Coronary artery (tissue), 2 donors: ENCODE measurements around the gene TBC1D1.
A peak's percentile ranks its signal among the peaks of the same experiment; 100 is the strongest.

Experiments used
- DNase-seq: peaks from one replicate; pipeline ENCODE4 v3.0.0-alpha.2; 2017; ENCODE audit warnings: low spot score
- H3K27ac ChIP-seq, 2 donors: fragments of 200-600 bp; sonication (generic); one replicate each; pipeline ENCODE4 v1.5.1; 2016 to 2019
- H3K4me3 ChIP-seq: fragments of 200-600 bp; sonication (generic); 2 replicates; pipeline ENCODE4 v1.5.1; 2016; ENCODE audit warnings: mild to moderate bottlenecking, moderate library complexity
- TF ChIP-seq, protein P1 (sequence below): fragments of 200-600 bp; sonication (generic); IDR thresholded peaks from one replicate; pipeline ENCODE4 v1.5.1; 2019; ENCODE audit warnings: antibody characterized with exemption

The TBC1D1 gene

GRCh38 chr4:37978248-37978924 lies 87.5 kb downstream of the TBC1D1 start:
- peak overlapping the region; percentile 99 to 100 for H3K27ac ChIP-seq
- TF ChIP-seq, protein P1, sequence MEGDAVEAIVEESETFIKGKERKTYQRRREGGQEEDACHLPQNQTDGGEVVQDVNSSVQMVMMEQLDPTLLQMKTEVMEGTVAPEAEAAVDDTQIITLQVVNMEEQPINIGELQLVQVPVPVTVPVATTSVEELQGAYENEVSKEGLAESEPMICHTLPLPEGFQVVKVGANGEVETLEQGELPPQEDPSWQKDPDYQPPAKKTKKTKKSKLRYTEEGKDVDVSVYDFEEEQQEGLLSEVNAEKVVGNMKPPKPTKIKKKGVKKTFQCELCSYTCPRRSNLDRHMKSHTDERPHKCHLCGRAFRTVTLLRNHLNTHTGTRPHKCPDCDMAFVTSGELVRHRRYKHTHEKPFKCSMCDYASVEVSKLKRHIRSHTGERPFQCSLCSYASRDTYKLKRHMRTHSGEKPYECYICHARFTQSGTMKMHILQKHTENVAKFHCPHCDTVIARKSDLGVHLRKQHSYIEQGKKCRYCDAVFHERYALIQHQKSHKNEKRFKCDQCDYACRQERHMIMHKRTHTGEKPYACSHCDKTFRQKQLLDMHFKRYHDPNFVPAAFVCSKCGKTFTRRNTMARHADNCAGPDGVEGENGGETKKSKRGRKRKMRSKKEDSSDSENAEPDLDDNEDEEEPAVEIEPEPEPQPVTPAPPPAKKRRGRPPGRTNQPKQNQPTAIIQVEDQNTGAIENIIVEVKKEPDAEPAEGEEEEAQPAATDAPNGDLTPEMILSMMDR, result no peak
- peak overlapping the region; percentile 99 for H3K4me3 ChIP-seq
- peak; percentile 81 for DNase-seq

DNA sequence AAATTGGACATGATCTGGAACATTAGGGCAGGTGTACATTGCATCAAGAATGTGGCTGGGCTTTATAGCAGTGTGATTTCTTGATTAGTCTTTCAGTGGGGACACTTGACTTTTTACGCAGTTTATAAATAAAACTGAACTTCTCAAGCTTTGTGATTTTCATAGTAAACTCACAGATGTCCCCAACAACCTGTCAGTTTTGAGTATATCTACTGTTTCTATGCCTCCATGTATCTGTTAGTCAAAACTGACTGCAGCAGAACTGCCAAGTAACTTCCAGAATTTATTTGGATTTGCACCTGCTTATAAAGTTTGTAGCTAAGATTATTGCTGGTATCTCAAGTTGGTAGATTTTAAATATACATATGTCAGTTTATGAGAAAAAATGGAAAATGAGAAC lies 89.4 kb downstream of the TBC1D1 start:
- no peak for DNase-seq
- Histone ChIP-seq H3K4me3 (no peak overlapping the region), H3K27ac (peak overlapping the region in 1 of 2 donors; percentile 35)
- TF ChIP-seq, protein P1, result no peak

GRCh38 chr4:37981425-37981824 lies 90.5 kb downstream of the TBC1D1 start:
- H3K4me3 ChIP-seq, result peak overlapping the region; percentile 40
- TF ChIP-seq, protein P1, result no peak
- DNase-seq, result no peak
- H3K27ac ChIP-seq, result peak overlapping the region; percentile 68 to 84

DNA sequence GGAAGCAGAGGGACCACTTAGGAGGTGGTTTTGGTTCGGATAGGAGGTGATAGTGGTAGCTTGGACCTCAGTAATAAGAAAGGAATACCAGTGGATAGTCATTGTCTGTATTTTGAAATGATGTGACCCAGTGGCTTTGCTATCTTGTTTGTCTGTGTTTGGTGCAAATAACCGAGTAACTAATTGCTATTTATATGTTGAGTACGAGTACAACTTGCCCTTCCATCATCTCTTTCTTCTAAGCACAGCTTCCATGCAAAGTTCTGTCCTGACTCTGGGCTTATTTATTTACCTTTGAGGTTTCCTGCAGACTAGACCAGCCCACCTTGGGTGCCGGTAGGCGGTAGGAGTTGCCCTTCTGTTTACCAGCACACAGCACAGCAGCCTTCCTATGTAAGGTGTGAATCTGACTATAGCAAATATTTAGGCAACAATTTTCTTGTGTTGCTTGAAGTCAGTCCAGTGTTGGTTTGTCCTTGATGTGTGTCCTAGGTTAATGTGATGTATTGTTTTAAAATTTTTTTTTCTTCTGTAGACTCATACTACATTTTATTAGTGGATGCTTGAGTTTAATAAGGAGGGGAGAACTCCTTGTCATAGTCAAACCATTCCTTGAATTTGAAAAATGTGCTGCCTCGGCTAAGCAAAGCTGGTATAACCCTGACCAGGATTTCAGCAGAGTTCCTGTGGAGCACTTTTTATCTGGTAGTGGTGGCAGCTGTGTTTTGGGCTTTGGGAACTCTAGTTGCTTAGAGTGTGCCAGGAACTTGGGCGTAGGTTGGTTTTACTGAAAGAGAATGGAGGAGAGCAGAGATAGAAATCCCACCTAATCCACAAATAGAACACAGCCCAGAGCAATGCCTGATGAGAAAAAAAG lies 91.2 kb downstream of the TBC1D1 start:
- DNase-seq, result no peak
- TF ChIP-seq, protein P1, result no peak
- H3K27ac ChIP-seq, result peak overlapping the region; percentile 68 to 84
- peak overlapping the region; percentile 40 for H3K4me3 ChIP-seq

DNA sequence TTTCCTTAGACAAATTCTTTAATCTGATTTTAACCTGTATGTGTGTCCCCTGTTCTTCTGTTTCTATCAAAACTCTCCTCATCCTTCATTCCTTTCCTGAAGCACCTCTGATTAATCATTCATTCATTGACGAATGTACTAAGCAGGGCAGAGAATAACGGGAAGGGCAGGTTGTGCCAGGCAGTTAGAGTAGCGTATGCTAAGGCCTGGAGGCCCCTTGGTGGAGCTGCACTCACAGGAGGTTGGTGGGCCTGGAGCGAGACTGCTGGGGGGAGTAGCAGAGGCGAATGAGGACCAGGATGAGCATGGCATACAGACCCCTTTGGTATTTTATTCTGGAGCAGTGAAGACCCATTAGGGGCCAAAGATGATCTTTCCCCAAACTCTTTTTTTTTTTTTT lies 91.9 kb downstream of the TBC1D1 start:
- TF ChIP-seq, protein P1, result no peak
- peak overlapping the region; percentile 68 to 84 for H3K27ac ChIP-seq

DNA sequence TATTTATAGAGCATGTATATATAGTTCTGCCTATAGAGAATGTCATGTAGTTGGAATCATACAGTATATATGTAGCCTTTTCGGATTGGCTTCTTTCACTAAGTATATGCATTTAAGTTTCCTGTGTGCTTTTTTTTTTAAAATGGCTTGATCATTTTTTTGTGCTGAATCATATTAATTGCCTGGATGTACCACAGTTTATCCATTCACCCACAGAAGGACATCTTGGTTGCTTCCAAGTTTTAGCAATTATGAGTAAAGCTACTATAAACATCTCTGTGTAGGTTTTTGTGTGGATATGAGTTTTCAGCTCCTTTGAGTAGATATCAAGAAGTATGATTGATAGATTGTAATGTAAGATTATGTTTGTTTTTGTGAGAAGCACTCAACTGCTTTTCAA lies 93.1 kb downstream of the TBC1D1 start:
- peak overlapping the region; percentile 25 to 84 for H3K27ac ChIP-seq
- no peak for DNase-seq
- TF ChIP-seq, protein P1, result no peak
- no peak overlapping the region for H3K4me3 ChIP-seq

More for the DNA sequence above, 91.9 kb downstream of the TBC1D1 start:
- peak overlapping the region; percentile 40 for H3K4me3 ChIP-seq
- no peak for DNase-seq
